ENCODE results near the gene CAMK2A.

- TF ChIP-seq, protein P1, sequence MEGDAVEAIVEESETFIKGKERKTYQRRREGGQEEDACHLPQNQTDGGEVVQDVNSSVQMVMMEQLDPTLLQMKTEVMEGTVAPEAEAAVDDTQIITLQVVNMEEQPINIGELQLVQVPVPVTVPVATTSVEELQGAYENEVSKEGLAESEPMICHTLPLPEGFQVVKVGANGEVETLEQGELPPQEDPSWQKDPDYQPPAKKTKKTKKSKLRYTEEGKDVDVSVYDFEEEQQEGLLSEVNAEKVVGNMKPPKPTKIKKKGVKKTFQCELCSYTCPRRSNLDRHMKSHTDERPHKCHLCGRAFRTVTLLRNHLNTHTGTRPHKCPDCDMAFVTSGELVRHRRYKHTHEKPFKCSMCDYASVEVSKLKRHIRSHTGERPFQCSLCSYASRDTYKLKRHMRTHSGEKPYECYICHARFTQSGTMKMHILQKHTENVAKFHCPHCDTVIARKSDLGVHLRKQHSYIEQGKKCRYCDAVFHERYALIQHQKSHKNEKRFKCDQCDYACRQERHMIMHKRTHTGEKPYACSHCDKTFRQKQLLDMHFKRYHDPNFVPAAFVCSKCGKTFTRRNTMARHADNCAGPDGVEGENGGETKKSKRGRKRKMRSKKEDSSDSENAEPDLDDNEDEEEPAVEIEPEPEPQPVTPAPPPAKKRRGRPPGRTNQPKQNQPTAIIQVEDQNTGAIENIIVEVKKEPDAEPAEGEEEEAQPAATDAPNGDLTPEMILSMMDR (IDR thresholded peaks at IDR 0.05; ENCODE audit: extremely low read depth in 1 of 2, insufficient read depth in 1 of 2, low read depth in 1 of 2, low read length in 2 of 2): no peak
- TF ChIP-seq EZH2 (IDR thresholded peaks at IDR 0.05; ENCODE audit: borderline replicate concordance, low read depth, low read length, severe bottlenecking) (no peak), MYC (IDR thresholded peaks at IDR 0.05; ENCODE audit: low read depth, low read length) (no peak), JUN (IDR thresholded peaks at IDR 0.05; ENCODE audit: borderline replicate concordance, insufficient read depth, insufficient read length, low read depth) (no peak)
These were observed 106.8 kb downstream of the CAMK2A start for GRCh38 chr5:150182774-150183173.

All from endothelial cell of umbilical vein (primary cell).